NCI-H2107 treated with DMSO at 0.1 percent for 48 hours (cell line): ENCODE measurements around the gene S1PR4.

Experiments used
- DNase-seq: peaks from one replicate; lab custom pipeline; 2025; ENCODE audit not compliant: unreplicated experiment; lab: John Stamatoyannopoulos, UW

The S1PR4 gene, protein sequence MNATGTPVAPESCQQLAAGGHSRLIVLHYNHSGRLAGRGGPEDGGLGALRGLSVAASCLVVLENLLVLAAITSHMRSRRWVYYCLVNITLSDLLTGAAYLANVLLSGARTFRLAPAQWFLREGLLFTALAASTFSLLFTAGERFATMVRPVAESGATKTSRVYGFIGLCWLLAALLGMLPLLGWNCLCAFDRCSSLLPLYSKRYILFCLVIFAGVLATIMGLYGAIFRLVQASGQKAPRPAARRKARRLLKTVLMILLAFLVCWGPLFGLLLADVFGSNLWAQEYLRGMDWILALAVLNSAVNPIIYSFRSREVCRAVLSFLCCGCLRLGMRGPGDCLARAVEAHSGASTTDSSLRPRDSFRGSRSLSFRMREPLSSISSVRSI

DNA sequence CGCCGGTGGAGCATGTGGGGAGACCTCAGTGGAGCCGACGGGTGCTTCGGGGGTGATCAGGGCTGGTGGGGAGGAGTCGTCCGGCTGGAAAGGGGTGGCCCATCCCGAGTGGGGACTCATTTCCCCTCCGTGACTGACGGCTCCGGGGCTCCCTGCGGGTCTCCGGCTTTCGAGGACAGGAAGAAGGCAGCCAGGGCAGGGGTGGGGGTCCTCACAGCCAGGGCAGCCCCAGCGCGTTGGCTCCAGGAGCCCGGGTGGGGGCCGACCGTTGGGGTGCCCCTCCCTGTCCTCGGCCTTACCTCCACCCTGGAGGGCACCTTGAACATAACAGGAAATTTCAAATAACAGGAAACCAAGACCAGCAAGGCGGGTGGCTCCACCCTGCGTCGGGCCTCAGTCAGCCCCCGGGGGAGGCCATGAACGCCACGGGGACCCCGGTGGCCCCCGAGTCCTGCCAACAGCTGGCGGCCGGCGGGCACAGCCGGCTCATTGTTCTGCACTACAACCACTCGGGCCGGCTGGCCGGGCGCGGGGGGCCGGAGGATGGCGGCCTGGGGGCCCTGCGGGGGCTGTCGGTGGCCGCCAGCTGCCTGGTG, at the start of gene S1PR4:
S1PR4 (plus strand) TSS at position 393 of the 596 bp plus-strand sequence; CDS start at position 417, 24 bp downstream.
- no peak for DNase-seq

DNA sequence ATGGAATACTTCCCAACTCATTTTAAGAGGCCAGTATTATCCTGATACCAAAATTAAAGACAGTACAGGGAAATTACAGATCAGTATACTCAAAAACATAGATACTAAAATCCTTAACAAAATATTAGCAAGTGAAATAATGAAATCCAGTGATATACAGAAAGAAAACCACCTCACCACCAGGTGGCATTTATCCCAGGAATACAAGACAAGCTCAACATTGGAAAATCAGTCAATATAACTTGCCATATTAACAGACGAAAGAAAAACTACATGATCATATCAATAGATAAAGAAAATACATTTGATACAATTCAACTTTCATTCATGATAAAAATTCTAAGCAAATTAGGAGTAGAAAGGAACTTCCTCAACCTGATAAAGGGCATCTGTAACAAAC, 49.5 kb upstream of the S1PR4 start:
- peak; percentile 5 for DNase-seq

DNA sequence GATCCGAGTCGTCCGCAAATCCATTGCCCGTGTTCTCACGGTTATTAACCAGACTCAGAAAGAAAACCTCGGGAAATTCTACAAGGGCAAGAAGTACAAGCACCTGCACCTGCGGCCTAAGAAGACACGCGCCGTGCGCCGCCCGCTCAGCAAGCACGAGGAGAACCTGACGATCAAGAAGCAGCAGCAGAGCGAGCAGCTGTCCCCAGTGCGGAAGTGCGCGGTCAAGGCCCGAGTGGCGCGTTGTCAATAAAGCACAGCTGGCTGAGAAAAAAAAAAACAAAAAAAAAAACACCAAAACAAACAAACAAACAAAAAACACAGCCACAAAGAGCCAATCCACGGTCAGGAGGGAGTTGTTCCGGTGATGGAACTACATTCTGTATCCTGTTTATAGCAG, 47.4 kb upstream of the S1PR4 start:
- no peak for DNase-seq

DNA sequence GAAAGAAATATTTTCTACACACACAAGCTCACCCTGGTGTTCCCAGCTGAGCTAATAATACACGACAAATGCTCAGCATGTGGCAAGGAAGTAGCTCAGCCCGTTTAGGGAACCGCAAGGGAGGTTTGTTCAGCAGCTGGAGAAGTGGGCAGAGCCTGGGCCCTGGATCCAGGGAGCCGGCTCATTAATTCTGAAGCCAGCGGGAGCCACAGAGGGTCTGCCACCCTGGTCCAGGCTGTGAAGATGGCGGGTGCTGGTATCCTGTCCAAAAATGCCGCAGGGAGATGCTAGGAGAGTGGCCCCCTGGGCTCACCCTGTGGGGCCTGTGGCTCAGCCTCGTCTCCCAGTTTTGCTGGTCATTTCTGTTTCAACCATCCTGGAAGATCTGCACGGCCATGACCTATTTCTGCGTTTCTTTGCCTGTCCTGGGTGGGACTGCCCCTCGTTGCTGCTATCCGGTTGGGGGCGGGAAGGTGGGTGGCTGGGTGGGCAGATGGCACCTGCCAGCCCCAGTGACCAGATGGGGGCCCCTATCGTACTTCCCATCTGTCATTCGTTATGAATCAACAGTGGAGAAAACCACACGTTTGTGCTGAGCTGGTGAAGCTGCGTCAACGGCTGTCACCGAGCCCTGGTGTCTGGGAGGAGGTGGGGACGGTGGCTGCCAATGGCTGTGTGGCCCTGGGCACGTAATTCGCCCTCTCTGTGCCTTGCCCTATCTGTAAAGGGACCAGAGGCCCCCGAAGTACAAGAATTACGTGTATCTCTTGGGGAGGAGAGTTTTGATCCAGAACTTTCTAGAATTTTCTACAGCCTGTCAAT, 45.4 kb upstream of the S1PR4 start:
- DNase-seq, result peak; percentile 78

DNA sequence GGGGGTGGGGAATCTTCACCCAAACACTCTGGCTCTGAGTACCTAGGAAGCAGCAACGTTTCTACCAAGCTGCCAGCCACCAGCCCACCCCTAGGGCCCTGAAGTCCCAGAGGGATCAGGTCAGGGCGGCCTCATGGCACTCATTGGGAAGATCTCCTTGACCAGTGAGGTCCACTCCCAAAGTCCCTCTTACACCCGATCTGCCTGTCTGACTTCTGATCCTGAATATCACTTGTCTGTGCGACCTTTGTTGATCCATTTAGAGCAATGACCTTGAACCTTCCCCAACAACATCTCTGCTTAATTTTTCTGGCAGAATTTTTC, 44.8 kb upstream of the S1PR4 start:
- DNase-seq, result no peak

DNA sequence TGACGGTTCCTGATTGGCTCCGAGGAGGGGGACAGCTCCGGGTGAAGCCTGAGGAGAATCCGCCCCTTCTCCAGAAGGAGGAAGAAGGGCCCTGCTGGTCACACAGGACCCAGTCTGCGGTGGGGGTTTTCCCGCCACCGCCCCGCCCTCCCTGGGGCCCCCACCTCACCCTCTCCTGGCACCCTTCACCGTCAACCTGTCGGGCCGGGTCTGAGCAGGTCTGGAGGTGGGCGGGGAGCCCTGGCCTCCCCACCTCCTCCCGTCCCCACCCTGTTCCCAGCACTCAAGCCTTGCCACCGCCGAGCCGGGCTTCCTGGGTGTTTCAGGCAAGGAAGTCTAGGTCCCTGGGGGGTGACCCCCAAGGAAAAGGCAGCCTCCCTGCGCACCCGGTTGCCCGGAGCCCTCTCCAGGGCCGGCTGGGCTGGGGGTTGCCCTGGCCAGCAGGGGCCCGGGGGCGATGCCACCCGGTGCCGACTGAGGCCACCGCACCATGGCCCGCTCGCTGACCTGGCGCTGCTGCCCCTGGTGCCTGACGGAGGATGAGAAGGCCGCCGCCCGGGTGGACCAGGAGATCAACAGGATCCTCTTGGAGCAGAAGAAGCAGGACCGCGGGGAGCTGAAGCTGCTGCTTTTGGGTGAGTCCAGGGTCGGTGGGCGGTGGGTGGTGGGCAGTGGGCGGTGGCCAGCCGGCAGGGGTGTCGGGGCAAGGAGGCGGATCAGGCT, 42.4 kb upstream of the S1PR4 start, which contains the start of gene GNA15:
GNA15 (plus strand) TSS at position 73 of the 723 bp plus-strand sequence; CDS start at position 491, 418 bp downstream.
- DNase-seq, result no peak

DNA sequence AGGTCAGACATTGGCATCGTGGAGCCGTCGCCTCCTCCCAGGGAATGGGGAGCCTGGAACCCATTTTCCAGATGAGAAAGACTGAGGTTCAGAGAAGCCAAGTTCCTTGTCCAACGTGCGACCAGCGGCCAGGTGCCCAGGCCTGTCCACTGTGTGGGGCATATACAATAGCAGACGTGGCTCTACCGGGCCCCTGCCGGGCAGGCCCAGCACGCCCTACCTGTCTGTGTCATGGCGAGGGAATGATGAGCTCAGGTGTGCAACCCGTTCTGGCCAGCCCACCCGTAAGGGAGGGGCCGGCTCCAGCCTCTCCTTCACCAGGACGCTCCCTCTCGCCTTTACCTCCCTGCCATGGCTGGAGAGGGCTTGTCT, 41.9 kb upstream of the S1PR4 start:
- no peak for DNase-seq

DNA sequence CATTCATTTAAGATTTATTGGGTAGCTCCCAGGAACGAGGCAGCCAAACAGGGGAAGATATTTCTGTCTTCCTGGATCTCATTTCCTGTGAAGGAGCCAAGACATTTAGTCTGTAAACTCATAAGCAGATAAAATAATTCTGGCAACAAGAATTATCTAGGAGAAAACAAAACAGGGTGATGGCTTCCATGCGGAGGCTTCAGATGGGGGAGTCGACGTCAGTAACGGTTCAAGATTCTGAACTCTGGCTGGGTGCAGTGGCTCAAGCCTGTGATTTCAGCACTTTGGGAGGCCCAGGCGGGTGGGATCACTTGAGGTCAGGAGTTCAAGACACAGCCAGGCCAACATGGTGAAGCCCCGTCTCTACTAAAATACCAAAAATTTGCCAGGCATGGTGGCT, 41.5 kb upstream of the S1PR4 start:
- DNase-seq, result no peak

DNA sequence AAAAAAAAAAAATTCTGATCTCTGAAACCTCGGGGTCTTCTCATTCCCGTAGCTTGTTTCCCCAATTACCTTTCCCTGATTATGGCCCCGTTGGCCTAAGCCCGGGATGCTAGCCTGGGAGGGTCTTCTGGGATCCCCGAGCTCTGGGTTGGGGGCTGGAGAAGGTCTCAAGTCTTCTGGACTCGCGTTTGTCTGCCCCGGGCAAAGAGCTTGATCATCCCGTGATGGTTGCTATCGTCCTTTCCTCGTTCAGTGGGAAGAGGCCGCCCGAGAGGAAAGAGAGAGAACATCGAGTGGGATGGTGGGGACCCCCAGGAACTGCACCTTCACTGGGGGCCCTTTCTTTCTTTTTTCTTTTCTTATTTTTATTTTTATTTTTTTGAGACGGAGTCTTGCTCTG, 40.3 kb upstream of the S1PR4 start:
- no peak for DNase-seq

DNA sequence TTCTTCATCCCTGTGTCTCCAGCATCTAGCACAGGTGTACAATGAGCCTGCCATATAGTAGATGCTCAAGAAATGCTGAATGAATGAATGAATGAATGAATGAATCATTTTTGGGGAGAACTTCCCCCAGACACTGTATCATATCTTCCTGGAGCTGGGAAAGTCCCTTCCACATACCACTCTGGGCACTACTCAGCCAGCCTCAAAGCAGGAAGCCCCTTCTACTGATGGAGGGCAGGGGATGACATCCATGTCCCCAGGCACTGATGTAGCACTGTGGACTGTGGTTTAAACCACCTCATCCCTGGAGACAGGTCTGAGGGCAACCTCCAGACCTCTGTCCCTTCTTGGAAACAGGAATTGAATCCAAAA, 37.9 kb upstream of the S1PR4 start:
- no peak for DNase-seq

DNA sequence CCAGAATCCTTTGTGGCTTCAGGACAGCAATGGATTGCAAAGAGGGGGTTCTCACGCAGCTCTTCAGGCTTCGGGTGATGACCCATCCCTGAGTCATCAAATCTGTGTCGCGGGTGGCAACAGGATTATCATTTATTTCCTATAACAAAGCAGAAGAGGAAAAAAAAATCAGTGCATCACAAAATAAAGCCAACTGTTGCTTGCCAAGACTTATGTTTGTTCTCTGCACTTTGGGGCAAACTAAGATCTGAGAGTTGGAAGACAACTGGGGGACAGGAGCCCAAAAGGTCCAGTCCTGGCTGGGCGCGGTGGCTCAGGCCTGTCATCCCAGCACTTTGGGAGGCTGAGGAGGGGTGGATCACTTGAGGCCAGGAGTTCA, 36.3 kb upstream of the S1PR4 start:
- DNase-seq, result no peak

DNA sequence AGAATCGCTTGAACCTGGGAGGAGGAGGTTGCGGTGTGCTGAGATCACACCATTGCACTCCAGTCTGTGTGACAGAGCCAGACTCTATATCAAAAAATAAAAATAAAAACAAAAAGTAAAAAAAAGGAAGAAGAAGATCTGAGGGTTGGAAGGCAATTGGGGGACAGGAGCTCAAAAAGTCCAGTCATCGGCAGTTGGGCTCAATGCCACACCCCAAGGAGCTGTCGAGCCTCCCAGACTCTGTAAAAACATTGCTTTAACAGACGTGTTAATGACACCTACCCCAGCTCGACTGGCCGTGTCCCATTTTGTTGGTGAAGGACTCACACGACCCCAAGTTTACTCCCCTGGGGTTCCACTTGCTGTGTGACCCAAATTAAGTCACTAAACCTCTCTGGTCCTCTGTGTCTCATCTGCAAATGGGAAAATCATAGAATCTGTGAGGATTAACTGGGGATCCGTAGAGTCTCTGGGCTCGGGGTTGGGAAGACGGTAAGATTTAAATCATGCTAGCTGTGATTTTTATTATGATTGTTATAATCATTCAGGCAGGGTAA, 35.7 kb upstream of the S1PR4 start:
- DNase-seq, result no peak

DNA sequence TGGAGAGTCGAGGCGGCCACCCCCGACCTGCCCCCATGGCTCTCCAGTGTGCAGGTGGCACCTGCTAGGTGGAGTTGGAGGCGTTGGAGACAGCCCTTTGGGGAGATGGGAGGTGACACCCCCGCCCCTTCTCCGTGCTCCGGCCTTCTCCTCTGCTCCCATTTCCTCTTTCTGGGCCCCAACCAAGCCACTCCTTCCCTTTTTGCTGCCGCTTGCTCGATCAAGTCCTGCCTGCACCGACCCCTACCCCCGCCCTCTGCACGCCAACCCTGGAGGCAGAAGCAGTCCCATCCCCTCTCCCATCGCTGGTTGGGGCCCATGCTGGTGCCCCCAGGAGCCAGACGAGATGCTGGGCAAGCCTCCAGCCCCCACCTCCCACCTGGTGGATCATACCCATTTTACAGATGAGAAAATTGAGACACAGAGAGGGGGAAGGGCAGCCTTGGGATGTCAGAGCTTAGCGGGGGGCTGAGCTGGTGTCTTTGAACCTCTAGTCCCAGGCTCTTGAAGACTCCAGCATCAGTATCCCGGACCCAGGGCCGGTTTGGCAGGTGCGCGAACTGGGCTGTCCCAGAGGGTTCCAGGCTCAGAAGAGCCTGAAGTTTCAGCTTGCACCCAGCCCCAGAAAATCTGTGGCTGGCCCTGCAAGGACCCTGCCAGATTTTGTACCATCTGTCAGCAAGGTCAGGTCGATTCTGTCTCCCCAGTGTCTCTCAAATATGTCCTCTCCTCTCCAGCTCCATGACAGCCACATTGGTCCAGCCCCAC, 32.5 kb upstream of the S1PR4 start:
- no peak for DNase-seq

DNA sequence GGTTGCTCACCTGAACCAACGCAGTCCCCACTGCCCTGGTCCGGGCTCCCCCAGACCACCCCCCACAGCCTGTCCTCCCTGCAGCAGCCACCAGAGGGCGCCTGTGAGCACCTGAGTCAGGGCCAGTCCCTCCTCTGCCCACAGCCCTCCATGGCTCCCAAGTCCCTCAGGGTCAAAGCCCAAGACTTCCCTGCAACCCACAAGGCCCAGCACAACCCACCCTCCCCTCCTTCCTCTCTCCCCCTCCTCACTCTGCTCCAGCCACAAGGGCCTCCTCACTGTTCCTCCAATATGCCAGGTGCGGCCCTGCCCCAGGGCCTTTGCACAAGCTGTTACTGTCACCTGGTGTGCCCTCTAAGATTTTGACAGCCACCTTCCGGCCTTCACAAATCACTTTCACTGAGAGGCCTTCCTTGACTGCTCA, 31.9 kb upstream of the S1PR4 start:
- no peak for DNase-seq

DNA sequence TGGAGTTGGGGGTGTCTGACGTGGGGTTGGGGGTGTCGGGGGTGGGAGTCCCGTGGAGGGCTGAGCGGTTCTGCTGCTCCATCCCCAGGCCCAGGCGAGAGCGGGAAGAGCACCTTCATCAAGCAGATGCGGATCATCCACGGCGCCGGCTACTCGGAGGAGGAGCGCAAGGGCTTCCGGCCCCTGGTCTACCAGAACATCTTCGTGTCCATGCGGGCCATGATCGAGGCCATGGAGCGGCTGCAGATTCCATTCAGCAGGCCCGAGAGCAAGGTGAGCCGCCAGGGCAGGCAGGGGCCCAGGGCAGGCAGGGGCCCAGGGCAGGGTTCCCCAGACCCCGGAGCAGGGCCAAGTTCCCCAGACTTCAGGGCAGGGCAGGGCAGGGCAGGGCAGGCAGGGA, 30.1 kb upstream of the S1PR4 start:
- DNase-seq, result no peak

DNA sequence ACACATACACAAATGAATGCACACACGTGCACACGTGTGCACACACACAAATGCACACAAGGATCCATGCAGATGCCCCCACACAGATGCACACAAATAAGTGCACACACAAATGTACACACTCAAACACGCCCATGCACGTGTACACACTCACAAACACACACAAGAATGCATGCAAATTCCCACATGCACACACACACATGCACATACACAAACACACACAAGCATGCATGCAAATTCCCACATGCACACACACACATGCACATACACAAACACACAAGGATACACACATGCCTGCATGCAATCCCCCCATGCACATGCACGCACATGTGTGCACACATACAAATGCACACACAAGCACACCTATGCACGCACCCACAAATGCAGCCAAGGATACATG, 29.5 kb upstream of the S1PR4 start:
- DNase-seq, result no peak

DNA sequence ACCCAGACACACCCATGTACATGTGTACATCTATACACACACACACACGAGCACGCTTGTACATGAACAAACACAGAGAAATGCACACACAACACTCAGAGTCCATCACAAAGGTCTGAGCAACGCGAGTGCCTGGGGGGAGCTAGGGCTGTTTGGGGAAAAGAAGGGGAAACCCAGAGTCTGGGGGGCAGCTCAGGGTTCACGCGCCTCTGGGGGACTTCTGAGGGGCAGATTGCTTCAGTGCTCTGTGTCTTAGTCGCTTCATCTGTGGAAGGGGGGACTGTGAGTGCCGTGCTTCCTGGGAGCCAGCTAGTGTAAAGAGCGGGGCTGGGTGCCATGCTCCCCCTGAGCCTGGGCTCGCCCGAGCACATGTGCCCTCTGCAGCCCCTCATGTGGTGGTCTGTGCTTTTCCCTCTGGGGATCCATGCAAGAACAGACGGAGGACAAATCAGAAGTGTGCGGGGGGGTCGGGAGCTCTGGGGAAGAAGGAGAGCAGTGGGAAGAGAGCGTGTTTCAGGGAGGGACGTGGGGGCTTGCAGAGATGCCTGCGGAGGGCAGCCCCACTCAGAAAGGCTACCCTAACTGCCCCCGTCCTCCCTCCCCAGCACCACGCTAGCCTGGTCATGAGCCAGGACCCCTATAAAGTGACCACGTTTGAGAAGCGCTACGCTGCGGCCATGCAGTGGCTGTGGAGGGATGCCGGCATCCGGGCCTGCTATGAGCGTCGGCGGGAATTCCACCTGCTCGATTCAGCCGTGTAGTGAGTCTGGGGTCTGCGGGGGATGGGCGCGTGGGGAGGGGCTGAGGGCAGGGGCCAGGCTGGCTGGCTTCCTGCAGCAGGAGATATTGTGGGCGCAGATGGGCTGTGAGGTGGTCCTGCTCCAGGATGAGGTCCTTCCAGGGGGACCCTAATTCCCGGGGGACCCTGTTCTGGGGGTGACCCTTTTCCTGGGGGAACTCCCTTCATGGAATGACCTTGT, 28.8 kb upstream of the S1PR4 start:
- no peak for DNase-seq

DNA sequence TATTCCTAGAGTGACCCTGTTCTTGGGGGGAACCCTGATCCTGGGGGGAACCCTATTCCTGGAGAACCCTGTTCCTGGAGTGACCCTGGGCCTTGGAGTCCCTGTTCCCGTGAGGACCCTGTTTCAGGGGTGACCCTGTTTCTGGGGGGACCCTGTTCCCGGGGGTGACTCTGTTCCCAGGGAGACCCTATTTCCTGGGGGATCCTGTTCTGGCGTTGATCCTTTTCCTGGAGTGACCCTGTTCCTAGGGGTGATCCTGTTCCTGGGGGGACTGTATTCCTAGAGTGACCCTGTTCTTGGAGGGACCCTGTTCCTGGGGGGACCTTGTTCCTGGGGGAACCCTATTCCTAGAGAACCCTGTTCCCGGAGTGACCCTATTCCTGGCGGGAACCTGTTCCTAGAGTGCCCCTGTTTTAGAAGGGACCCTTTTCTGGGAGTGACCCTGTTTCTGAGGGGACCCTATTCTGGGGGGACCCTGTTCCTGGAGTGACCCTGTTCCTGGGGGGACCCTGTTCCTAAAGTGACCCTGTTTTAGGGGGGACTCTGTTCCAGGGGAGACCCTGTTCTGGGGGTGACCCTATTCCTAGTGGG, 27.7 kb upstream of the S1PR4 start:
- DNase-seq, result no peak
